GM21423 (cell line): Measurements from ENCODE around the gene IFNA17.
"Not testable (repeated sequence)": the region's sequence is repeated elsewhere in the genome, so short reads cannot be mapped to it uniquely, and the experiment has no call there.

Source experiments
- ATAC-seq: cut with Tn5 transposase; IDR thresholded peaks from one replicate; pipeline ENCODE4 v1.9.1; 2021; ENCODE audit warnings: mild to moderate bottlenecking, moderate library complexity; ENCODE audit not compliant: unreplicated experiment

IFNA17 gene

GRCh38 chr9:21212160-21212559 lies 15.9 kb downstream of the IFNA17 start:
- not testable (repeated sequence) for ATAC-seq

GRCh38 chr9:21210782-21211181 lies 17.2 kb downstream of the IFNA17 start:
- ATAC-seq, result not testable (repeated sequence)

GRCh38 chr9:21210311-21210710 lies 17.7 kb downstream of the IFNA17 start:
- no peak for ATAC-seq

GRCh38 chr9:21207043-21207442 lies 21.0 kb downstream of the IFNA17 start, which contains the start of gene IFNA10:
Gene IFNA10 (minus strand): TSS chr9:21207143. CDS start chr9:21207097, 46 bp downstream.
- ATAC-seq, result not testable (repeated sequence)

GRCh38 chr9:21205204-21205603 lies 22.8 kb downstream of the IFNA17 start:
- no peak for ATAC-seq

- ATAC-seq, result not testable (repeated sequence)
Measured at GRCh38 chr9:21202105-21202504, 25.9 kb downstream of the IFNA17 start, which contains the start of gene IFNA7. Gene IFNA7 (minus strand): TSS chr9:21202205. CDS start chr9:21202165, 40 bp downstream.

GRCh38 chr9:21194867-21195776 lies 32.9 kb downstream of the IFNA17 start:
- peak; percentile 92 for ATAC-seq

- not testable (repeated sequence) for ATAC-seq
Measured at GRCh38 chr9:21187487-21187886, 40.5 kb downstream of the IFNA17 start, which contains the start of gene IFNA4. Gene IFNA4 (minus strand): TSS chr9:21187587. CDS start chr9:21187531, 56 bp downstream.

GRCh38 chr9:21182810-21183736 lies 44.9 kb downstream of the IFNA17 start:
- ATAC-seq, result peak; percentile 91
